ENCODE results near the gene SOX5. TPM values are rescaled to one million over a fixed set of nuclear protein-coding genes. Genes with fewer than 3 reads are reported as not detected.

SOX5 gene
- total and polyA plus RNA-seq, 7 donors, result 0.17 to 2.9 (median 0.47) TPM

GRCh38 chr12:23482571-23482970 is 466.9 kb downstream of the SOX5 start:
- Histone ChIP-seq H3K4me1 (no peaks in the 10 kb centered on the region), H3K27me3 (ENCODE audit: insufficient read depth in 3 of 3, low read length in 2 of 3) (no peaks in the 10 kb centered on the region), H3K36me3 (ENCODE audit: insufficient read depth in 1 of 2, low read depth in 1 of 2) (no peaks in the 10 kb centered on the region), H3K4me3 (no peak overlapping the region), H3K9me3 (peaks cover 5% of the 10 kb centered on the region), H3K27ac (no peak overlapping the region)
- intact Hi-C loops (cut with DNase I), result no loop called here
- DNase-seq (no peak), ATAC-seq (no peak)
- TF ChIP-seq CTCF (IDR thresholded peaks at IDR 0.05), result no peak
- 88 to 97% (median 95%) methylated on average over 1 of the region's 1 CpG for WGBS, 3 donors

Measured in psoas muscle (tissue), 8 donors.